B cell (primary cell): Measurements from ENCODE around the gene USH1G. TPM values are rescaled to one million over a fixed set of nuclear protein-coding genes. Genes with fewer than 3 reads are reported as not detected.

Experiments used
- ATAC-seq: fragments of 200-7000 bp; cut with Tn5 transposase; one replicate; pipeline ENCODE4 v1.10.0; 2021; ENCODE audit warnings: low read depth, mild to moderate bottlenecking, moderate number of reproducible peaks, moderate library complexity
- CTCF ChIA-PET: fragments of 350-600 bp; sonication (Branson Sonifier 250); formaldehyde crosslinking; loops from one replicate; lab custom pipeline; 2021; ENCODE audit warnings: antibody characterized with exemption, inconsistent platforms; lab: Charles Lee
- POLR2A ChIA-PET: fragments of 350-600 bp; sonication (Branson Sonifier 250); formaldehyde crosslinking; loops from one replicate; lab custom pipeline; 2021; ENCODE audit warnings: antibody characterized with exemption; lab: Charles Lee
- DNase-seq: peaks from one replicate; pipeline ENCODE4 v3.0.0; 2013
- H2AFZ ChIP-seq: 2 replicates; pipeline ENCODE4 v1.6.1; 2012; ENCODE audit warnings: mild to moderate bottlenecking, low read depth, low read length; ENCODE audit not compliant: insufficient read depth, poor library complexity, severe bottlenecking
- H3K27ac ChIP-seq, 2 donors: 1 replicate in 1 of 2; 2 replicates in 1 of 2; pipeline ENCODE4 v1.5.1; 2012 to 2013; ENCODE audit warnings: low read length in 2 of 2, mild to moderate bottlenecking in 2 of 2, moderate library complexity in 1 of 2
- H3K27me3 ChIP-seq, 4 experiments: fragments of 200-600 bp in 1 of 4; sonication (generic) in 1 of 4; replicated peaks in 1 of 4; 1 replicate in 2 of 4; 2 replicates in 2 of 4; pipeline versions ENCODE4 v1.6.1 to v1.7.0; 2013 to 2016; ENCODE audit warnings: low read length in 3 of 4, mild to moderate bottlenecking in 2 of 4, mixed read lengths in 1 of 4, moderate library complexity in 1 of 4; ENCODE audit not compliant: insufficient read depth in 4 of 4, control insufficient read depth in 3 of 4; ENCODE audit errors: control extremely low read depth in 1 of 4
- H3K36me3 ChIP-seq, 2 experiments: replicated peaks in 1 of 2; 1 replicate in 1 of 2; 2 replicates in 1 of 2; pipeline versions ENCODE4 v1.6.1 to v1.7.1; 2013; ENCODE audit warnings: low read length in 1 of 2; ENCODE audit not compliant: insufficient read depth in 2 of 2, control insufficient read depth in 1 of 2; ENCODE audit errors: control extremely low read depth in 1 of 2, extremely low read depth in 1 of 2
- H3K4me1 ChIP-seq, 2 donors: fragments of 200-600 bp in 1 of 2; sonication (generic) in 1 of 2; 1 replicate in 1 of 2; 2 replicates in 1 of 2; pipeline versions ENCODE4 v1.5.1 to v1.6.1; 2013 to 2017; ENCODE audit warnings: low read length in 2 of 2; ENCODE audit not compliant: control insufficient read depth in 2 of 2, insufficient read depth in 2 of 2
- H3K4me2 ChIP-seq: replicated peaks from 2 replicates; pipeline ENCODE3; 2012; ENCODE audit warnings: mild to moderate bottlenecking, low read depth, low read length; ENCODE audit not compliant: poor library complexity, severe bottlenecking
- H3K4me3 ChIP-seq, 5 experiments: fragments of 200-600 bp in 1 of 5; sonication (generic) in 1 of 5; 1 replicate in 3 of 5; 2 replicates in 2 of 5; pipeline versions ENCODE4 v1.5.1 to v1.7.0; 2011 to 2016; ENCODE audit warnings: low read length in 4 of 5, mild to moderate bottlenecking in 4 of 5, low read depth in 2 of 5, control low read depth in 1 of 5, moderate library complexity in 1 of 5; ENCODE audit not compliant: insufficient read depth in 1 of 5; ENCODE audit errors: control extremely low read depth in 1 of 5, extremely low read depth in 1 of 5
- H3K79me2 ChIP-seq: fragments of 200-600 bp; sonication (generic); one replicate; pipeline ENCODE4 v1.6.0; 2016; ENCODE audit warnings: low read length; ENCODE audit not compliant: control insufficient read depth, insufficient read depth
- H3K9ac ChIP-seq: fragments of 200-600 bp; sonication (generic); 2 replicates; pipeline ENCODE4 v1.6.1; 2017; ENCODE audit warnings: mild to moderate bottlenecking, low read length, moderate library complexity
- H3K9me3 ChIP-seq, 3 donors: one replicate each; pipeline versions ENCODE4 v1.6.1 to v1.7.1; 2013; ENCODE audit warnings: low read length in 2 of 3; ENCODE audit not compliant: control insufficient read depth in 2 of 3, insufficient read depth in 1 of 3; ENCODE audit errors: control extremely low read depth in 1 of 3
- H4K20me1 ChIP-seq: 2 replicates; pipeline ENCODE4 v1.6.0; 2012; ENCODE audit warnings: mild to moderate bottlenecking, low read length; ENCODE audit not compliant: insufficient read depth, control insufficient read depth, poor library complexity, severe bottlenecking
- H3K27ac Mint-ChIP-seq: one replicate; pipeline ENCODE4 v1.8.0; 2021; ENCODE audit warnings: mixed read lengths
- H3K27me3 Mint-ChIP-seq: one replicate; pipeline ENCODE4 v1.8.0; 2021; ENCODE audit warnings: mixed read lengths
- H3K4me1 Mint-ChIP-seq: one replicate; pipeline ENCODE4 v1.8.0; 2021; ENCODE audit warnings: mixed read lengths
- H3K4me3 Mint-ChIP-seq: one replicate; pipeline ENCODE4 v1.8.0; 2021; ENCODE audit warnings: mixed read lengths
- H3K9me3 Mint-ChIP-seq: one replicate; pipeline ENCODE4 v1.8.0; 2022; ENCODE audit warnings: mixed read lengths; ENCODE audit not compliant: insufficient read depth
- EZH2 ChIP-seq: IDR thresholded peaks from 2 replicates; pipeline ENCODE4 v1.6.1; 2012; ENCODE audit warnings: borderline replicate concordance, low read depth, mild to moderate bottlenecking, moderate library complexity, low read length; ENCODE audit not compliant: insufficient read depth, poor library complexity, severe bottlenecking
- WGBS: methylation state at CpG from one replicate; pipeline ENCODE4 v1.1.5; 2013; ENCODE audit warnings: missing lambda C conversion rate; ENCODE audit not compliant: insufficient coverage; 5-methylcytosine and 5-hydroxymethylcytosine counted together
- intact Hi-C: fragments of 100-400 bp; cut with micrococcal nuclease; formaldehyde crosslinking; loops from one replicate; pipeline ENCODE4 v1.10.0; 2022
- polyA plus RNA-seq: library from polyadenylated mRNA; depleted of rRNA; stranded (reverse); fragments of >200 nt; gene quantifications from 2 replicates; pipeline ENCODE4 v1.2.3, GENCODE V29; 2012
- total RNA-seq, 2 donors: library from RNA; stranded (reverse); fragments of 120-200 nt in 1 of 2; gene quantifications; 1 replicate in 1 of 2; 2 replicates in 1 of 2; pipeline versions ENCODE4 v1.2.3 to v1.2.4, GENCODE V29; 2013 to 2022
- TF ChIP-seq, protein P1 (sequence below): fragments of 200-600 bp; IDR thresholded peaks from one replicate; pipeline ENCODE4 v1.8.0; 2022; ENCODE audit warnings: antibody characterized with exemption, mild to moderate bottlenecking

Gene USH1G
- total and polyA plus RNA-seq, 2 donors (not counting 1 experiment from before 2014, with no cell fraction given): not detected

DNA sequence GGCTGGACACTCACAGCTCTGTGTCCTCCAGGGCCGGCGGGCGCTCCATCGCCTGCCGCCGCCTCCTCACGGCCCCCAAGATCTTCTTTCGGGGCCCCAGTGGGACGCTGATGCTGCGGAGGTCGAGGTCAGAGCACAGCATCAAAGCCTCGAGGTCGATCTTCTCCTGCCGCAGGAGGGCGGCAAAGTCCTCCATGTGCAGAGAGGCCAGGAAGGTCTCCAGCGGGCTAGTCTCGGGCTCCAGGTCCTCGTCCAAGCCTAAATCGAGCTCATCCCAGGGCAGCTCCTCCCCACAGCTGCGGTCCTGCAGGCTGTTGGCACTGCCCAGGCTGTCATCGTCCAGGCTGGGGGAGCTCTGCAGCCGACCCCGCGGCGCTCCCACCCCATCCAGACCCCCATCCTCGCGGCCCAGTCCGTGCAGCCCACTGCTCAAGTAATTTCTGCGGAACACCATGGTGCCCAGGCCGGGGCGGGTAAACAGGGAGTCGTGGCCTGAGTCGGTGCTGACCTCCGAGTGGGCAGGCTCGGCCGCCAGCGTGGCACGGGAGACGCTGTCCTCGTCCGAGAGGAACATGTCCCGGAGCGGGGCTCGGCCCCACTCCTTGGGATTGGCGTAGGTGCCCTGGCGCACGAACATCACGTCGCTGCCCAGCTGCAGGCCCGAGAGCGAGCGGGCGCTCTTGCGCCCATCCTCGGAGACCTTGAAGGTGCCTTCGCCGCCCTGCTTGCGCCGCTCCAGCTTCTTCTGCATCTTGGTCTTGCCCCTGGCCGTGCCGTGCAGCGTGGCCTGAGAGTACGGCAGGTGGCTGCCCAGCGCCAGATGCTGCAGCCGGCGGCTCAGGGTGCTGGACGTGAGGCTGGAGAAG is 3.4 kb downstream of the USH1G start:
- 71% methylated on average over 67 of the region's 67 CpGs for WGBS

More for the DNA sequence above, 3.4 kb downstream of the USH1G start:
- CTCF ChIA-PET: interaction anchor here (0.6 to 1.0 kb wide), 2 partner anchors 38 to 41 kb away, joined by 5 read pairs; no protein-coding TSS in a partner anchor
- peaks cover 0 to 72% (median 30%) of the 10 kb centered on the region in 4 experiments for H3K27me3 ChIP-seq
- no peak overlapping the region for H2AFZ ChIP-seq
- POLR2A ChIA-PET: interaction anchor here (0.6 kb wide), 1 partner anchor 487 kb away, joined by 5 read pairs; no protein-coding TSS in a partner anchor
- H3K27ac ChIP-seq: no peak overlapping the region
- H3K36me3 ChIP-seq: no peaks in the 10 kb centered on the region
- peaks cover 9% of the 10 kb centered on the region for H3K4me1 Mint-ChIP-seq
- intact Hi-C loops: no loop called here
- TF ChIP-seq EZH2: no peak
- TF ChIP-seq, protein P1, sequence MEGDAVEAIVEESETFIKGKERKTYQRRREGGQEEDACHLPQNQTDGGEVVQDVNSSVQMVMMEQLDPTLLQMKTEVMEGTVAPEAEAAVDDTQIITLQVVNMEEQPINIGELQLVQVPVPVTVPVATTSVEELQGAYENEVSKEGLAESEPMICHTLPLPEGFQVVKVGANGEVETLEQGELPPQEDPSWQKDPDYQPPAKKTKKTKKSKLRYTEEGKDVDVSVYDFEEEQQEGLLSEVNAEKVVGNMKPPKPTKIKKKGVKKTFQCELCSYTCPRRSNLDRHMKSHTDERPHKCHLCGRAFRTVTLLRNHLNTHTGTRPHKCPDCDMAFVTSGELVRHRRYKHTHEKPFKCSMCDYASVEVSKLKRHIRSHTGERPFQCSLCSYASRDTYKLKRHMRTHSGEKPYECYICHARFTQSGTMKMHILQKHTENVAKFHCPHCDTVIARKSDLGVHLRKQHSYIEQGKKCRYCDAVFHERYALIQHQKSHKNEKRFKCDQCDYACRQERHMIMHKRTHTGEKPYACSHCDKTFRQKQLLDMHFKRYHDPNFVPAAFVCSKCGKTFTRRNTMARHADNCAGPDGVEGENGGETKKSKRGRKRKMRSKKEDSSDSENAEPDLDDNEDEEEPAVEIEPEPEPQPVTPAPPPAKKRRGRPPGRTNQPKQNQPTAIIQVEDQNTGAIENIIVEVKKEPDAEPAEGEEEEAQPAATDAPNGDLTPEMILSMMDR: no peak
- ATAC-seq: no peak
- no peak overlapping the region for H3K4me3 Mint-ChIP-seq
- H3K9me3 ChIP-seq: peaks cover 0 to 15% (median 0%) of the 10 kb centered on the region in 3 donors
- DNase-seq: no peak
- H4K20me1 ChIP-seq: no peaks in the 10 kb centered on the region
- no peak overlapping the region for H3K9ac ChIP-seq
- no peaks in the 10 kb centered on the region for H3K9me3 Mint-ChIP-seq
- H3K79me2 ChIP-seq: no peaks in the 10 kb centered on the region
- peak overlapping the region; percentile 22 for H3K4me2 ChIP-seq
- peaks cover 23 to 24% of the 10 kb centered on the region in 2 donors for H3K4me1 ChIP-seq
- no peak overlapping the region for H3K4me3 ChIP-seq
- no peak overlapping the region for H3K27ac Mint-ChIP-seq
- H3K27me3 Mint-ChIP-seq: peaks cover 42% of the 10 kb centered on the region
